KG1 (cell line): Measurements from ENCODE around the gene HMX1.

Experiments used
- DNase-seq: peaks from one replicate; lab custom pipeline; 2025; lab: John Stamatoyannopoulos, UW

HMX1 gene

DNA sequence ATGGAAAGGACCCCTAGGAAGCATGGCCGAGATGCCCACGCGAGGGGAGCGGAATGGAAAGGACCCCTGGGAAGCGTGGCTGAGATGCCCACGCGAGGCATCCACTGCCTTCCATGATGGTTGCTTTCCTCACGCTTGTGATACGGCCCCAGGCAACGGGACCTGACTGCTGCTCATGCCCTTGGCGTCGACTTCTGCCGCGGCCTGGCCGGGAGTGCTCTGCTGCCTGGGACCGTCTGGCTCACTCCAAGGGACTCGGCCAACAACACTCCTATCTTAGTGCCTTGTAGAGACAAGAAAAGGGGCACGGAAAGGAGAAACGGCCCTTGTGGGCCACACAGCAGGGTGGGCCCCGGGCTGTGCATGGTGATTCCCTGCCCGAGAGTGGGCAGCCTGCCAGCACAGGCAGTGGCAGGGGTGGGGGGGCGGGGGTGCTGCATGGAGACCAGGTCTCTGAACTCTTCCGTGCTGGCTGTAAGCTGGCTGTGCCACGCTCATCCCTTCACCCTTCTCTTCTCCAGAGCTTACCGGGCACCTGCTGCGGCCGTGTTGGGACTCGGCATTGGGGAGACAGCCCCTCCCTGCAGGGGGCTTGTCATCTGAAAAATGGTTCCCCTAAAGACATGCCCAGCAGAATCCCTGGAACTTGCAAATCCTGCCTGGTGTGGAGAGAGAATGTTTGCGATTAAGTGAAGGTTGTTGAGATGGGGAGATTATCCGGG, 38.6 kb upstream of the HMX1 start:
- no peak for DNase-seq

DNA sequence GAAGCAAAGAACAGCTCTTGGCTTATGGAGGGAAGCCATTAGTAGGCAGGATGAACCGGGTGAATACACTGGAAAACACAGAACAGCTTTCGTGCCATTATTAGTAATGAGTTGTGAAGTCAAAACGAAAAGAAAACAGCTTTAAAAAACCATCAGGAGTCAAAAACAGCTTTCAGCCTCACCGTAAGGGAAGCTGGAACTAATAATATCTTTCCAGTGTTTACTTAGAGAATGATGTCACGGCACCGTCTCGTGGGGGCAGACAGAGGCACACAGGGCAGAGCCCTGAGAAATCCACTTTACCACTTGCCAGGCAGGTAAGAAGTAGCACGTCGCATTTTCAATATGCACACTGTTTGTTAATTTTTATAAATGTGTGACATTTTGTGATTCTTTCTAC, 37.9 kb upstream of the HMX1 start:
- no peak for DNase-seq

DNA sequence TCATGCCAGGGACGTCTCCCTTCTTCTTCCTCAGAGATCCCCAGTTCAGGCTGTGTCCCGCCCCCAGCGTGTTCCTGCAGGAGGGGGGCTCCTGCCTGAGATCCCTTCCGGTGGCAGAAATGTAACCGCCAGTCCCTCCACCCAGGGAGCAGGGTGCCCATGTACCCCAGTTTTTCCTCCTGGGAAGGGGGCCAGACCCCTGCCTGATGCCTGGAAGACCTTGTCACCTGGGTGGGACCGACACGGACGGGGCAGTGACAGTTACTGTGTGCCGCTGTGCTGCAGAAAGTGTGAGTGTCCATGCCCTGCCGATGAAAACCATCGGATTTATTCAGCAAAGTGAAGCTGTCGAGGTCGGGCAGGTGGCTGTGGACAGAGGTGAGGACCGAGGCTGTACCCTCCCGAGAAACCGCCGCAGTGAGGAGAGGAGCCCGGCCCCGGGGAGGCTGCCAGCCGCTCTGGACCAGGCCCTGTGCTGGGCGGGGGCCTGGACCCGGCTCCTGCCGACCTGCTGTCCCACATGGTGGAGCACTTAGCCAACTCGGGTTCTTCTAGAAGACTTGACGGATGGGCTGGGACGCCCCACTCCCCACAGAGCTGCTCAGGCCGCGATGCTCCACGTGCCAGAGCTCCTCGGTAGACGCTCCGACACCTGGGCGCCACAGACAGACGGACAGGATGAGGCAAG, 36.7 kb upstream of the HMX1 start:
- no peak for DNase-seq

DNA sequence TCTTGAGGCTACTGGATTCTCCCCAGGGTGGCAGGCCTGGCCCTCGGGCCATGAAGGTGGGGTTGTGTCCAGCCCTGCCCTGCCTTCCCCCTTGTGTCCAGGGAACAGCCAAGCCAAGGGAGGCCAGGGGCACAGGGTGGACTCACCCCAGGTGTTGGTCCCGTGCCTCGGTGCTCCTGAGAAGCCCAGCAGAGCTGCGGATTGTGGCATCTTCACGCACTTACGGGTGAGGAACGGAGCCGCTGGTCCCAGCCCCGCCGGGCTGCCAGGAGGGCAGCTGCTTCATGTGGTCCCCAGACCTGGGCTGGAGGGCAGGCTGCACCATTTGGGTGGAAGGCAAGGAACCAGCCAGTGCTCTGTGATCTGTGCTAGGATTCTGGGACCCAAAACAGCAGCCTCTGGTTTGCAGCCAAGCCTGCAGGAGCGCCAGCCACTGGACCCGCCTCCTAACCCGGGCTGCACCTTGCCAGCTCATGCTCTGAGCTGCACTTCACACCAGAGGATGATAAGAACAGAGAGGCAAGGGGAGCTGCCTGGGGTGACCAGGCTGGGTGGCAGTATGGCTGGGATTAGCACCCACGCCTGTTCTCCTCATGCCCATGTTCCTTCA, 36.1 kb upstream of the HMX1 start:
- DNase-seq, result no peak

DNA sequence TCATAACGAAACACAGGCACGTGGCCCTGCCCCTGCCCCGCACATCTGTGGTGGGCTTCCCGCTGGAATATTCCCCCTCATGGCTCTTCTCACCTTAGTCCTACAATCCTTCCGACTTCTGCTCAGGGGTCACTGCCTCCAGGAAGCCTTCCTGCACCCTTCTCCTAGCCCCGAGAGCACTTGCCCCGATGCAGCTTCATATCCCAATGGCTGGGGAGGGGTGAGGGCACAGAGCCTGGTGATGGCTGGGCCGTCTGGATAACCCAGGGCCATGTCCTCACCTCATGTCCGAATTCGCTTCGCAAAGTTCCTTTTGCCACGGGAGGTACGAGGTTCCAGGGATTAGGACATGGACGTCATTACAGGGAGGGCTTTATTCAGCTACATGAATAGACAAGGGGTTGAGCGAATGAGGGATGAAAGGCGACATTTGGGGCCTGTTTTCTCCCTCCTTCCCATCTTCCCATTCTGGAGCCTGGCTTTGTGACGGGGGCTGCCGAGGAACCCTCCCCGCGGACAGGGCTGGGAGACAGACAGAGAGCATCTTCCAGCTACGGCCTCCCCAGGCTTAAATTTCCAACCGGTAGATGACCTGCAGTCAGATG, 35.5 kb upstream of the HMX1 start:
- DNase-seq, result no peak

DNA sequence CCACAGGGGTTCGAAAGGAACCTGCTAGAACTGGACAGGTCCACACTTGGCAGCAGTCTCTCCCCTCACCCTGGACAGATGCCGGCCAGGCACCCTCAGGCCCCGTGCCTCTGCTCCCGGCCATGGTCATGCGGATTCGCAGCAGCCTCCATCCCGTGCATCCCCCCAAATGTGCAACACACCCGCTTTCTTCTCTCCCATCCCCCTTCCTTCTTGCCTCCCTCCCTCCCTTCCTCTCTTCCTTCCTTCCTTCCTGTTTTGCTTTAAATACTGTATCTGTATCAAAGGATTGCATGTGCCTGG, 35.0 kb upstream of the HMX1 start:
- DNase-seq, result no peak

DNA sequence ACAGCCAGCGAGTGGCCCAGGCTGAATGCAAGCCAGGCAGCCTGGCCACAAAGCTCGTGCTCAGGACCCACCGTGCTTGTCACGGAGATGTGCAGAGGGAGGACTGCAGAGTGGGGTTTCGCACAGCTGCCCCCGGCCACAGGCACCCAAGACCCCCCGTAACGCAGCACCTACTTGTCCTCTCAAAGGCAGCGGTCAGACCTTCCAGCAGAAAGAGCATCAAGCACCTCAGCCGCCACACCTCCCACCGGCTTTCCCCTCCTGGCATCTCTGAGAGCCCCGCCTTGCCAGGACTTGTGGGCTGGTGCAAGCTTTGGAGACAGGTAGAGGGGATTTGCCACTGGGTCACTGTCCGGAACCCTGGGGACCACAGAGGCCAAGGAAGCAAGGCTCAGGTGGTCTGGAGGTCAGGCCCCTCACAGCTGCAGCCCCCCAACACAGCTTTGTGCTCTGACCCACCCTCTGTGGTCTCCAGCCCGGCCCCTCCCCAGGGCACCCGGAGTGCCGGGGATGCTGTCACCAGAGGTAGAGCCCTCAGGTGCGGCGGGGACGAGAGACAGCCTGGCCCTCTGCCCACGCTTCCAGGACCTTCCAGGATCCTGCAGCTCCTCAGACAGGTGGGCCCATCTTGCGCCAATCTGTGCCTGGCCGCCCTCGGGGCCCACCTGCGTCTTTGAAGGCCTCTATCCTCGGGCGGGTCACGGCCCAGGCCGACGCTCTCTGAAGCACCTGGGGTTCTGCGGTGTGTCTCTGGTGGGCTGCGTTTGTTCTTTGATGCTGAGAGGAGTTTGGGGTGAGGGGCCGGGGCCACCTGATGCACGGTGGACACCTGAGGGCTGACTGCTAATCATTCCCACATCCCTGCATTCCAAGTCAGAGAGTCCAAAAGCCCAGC, 34.4 kb upstream of the HMX1 start:
- no peak for DNase-seq

DNA sequence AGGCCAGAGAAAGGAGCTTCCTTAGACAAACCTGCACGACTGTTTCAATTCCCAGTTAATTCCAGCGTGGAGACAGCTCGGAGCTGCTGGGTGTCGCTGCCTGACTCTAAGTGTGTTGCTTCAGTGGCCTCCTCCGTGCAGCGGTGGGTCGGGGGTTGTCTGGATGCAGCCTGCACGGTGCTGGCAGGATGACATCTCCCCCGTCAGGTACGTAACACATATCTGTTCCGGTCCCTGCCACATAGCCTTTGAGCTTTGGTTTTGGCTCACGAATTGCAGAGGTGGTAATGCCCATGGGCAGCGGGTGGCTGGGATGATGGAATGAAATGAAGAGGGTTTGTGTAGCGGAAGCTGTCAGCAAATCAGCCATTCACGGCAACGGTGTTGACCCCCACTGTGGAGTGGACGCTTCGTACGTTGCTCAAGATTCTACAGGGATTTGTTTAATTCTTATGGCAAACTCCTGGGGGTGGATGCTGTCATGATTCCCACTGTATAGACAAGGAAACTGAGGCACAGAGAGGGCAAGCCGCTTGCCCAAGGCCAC, 33.7 kb upstream of the HMX1 start:
- DNase-seq, result no peak

DNA sequence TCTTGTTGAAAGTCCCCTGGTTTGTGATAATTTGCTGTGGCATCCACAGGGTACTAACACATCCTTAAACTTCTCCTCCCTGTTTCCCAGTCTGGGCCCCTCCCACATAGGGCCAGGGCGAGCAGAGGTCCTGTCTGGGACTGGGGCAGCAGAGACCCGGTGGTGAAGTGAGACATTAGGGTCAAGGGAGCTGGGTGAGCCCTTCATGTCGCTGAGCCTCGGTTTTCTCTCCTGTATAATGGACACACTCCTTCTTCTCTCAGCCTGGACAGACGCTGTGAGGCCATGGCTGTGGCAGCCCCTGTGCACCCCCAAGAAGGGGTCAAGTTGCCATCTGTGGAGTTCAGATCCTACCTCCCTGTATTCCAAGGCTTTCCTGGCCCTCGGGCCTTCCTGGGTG, 33.0 kb upstream of the HMX1 start:
- DNase-seq, result no peak

DNA sequence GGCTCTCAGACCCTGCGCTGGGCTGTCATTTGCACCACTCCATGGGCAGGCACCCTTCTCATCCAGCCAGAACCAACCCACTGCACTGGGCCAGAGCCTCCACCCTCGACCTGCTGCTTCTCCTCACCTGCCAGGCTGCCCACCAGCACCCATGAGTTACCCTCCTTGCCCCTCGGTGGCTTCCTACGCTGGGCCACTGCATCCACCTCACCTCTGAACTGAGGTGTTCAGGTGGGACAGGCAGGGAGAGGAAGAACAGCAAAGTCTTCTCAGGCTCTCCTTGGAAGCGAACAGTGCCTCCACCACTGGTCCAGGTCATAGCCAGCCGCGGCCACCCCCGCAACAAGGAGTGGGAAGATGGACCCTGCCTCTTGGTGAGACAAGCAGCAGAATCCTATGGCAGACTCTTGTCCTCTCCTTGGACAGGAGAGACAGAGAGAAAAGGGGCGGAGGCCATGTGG, 32.4 kb upstream of the HMX1 start:
- no peak for DNase-seq

DNA sequence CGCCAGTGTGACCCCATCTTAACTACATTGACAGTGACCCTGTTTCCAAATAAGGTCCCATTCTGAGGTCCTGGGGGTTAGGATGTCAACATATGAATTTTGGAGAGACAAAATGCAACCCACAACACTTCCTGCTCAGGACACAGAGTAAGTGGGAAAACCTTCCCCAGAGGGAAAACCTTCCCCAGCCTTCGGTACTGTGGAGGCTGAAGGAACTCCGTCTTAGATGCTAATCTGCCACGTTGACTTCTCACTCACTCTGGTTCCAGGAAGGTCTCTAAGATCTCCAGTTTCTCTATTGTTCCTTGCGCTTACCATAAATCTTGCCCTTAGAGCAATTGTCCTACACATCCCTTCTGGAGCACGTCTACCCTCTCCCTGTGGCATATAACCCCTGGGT, 29.7 kb upstream of the HMX1 start:
- DNase-seq, result no peak

DNA sequence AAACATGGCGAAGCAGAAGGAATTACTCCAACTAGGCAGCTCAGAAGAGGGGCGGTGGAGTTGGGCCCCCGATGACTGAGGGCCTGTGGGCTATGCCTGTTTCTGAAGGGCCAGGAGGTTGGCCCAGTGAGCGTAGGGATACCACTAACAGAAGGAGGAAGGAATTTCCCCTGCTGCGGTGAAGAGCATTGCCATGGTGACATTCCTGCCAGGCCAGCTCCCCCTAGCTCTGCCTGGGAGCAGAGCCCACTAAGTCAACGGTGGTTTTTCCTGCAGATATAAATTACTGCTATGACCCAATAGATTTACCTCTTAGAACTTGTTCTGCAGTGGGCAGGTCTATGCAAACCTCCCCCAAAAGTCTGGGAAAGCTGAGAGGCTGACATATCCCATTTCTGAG, 28.9 kb upstream of the HMX1 start:
- no peak for DNase-seq

DNA sequence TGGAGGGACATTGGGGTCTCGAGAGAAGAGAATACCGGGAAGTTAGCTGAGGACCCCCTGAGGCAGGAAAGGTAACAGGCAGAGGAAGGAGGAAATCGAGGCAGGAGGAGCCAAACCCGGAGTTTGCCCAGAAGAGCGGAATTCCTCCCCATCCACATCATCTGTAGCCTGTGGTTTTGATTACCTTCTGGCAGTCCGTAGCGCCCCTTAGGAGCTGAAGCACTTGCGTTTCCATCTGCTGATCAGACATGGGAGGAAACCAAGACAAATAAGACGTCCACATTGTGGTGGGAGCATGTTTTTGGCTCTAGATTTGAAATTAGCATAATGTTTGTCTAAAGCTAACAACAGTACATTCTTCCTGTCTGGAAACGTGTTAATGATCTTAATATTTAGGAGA, 26.8 kb upstream of the HMX1 start:
- no peak for DNase-seq

DNA sequence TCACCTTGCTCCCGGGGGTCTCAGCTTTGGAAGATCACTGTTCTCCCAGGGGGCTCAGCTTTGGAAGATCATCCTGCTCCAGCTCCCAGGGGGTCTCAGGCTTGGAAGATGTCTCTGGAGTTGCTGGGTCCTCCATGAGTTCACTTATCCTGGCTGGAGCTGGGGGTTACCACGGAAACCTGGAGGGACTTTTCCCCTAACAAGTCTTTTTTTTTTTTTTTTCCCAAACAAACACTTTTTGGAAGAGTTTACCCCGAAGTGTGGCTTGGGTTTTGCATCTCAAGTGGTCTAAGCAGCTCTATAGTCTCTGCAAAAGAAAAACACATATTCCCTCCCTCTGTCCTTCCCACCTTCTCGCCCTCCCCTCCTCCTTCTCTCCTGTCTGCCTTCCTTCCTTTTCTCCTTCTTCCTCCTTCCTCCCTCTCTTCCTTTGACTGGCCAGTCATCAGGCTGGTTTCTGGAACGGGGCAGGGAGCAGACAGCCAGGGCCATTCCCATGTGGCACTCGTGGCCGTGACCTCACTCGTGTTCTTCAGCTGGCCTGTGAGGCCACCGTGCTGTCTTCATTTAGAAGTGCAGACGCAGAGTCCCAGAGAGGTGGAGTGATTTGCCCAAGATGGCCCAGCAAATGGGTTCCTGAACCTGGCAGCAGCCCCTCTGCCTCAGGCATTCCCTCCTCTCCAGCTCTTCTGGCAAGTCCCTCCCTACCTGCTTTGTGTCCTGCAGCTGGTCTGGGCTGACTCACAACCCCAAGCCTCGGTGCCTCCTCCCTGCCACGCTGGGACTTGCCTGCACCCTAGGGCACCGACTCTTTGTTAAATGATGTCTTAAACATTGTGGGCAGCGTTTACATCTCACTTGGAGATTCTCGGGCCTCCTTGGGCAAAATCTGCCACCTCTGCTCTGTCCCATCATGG, 25.9 kb upstream of the HMX1 start:
- no peak for DNase-seq

DNA sequence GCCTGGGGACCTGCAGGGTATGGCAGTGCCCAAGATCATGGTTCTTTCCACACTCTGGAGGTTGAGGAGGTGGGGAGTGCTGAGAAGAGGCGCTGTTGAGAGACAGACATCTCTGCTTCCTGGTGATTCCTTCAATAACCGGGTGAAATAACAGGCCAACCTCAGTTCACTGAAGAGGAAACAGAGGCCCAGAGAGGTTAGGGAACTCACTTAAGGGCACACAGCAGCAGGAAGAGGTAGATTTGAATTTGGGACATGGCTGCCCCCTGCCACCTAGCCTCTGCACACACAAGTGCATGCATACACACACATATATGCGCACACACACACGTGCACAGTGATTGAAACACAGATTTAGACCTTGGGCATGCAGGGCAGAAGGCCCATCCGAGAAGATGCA, 24.9 kb upstream of the HMX1 start:
- DNase-seq, result no peak

DNA sequence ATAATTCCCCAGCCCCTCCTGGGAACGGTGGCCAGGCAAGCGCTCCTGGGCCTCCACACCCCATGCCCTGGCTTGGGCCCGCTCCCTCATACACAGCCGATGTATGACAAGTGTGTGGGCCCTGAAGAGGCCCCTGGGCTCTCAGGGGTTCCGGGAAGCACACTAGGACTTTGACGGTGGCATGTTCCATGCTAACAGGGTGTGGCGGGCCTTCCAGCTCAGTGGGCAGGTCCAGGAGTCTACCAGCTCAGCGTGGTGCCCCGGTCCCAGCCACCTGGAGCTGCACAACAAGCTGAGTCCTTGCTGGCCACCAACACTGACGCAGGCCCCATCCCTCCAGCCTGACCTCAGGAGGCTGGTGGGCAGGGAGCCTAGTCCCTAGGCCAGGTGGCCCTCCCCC, 24.4 kb upstream of the HMX1 start:
- no peak for DNase-seq

DNA sequence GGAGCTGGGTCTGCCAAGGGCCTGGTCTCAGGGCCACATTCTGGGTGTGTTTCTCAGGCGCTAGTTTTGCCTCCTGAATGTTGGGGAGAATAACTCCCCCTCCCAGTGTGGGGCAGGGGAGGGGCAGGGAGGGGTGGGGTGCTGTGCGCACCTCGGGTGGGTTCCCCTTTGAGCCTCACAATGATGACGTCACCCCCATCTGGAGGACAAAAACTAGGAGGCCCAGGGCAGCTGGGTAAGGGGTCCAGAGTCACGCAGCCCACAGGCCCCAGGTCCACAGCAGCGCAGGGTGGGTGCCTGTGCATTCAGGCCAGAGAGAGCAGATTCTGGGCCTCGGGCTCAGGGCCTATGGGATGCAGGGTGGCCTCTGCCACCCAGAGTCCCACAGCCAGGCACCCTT, 23.7 kb upstream of the HMX1 start:
- no peak for DNase-seq

DNA sequence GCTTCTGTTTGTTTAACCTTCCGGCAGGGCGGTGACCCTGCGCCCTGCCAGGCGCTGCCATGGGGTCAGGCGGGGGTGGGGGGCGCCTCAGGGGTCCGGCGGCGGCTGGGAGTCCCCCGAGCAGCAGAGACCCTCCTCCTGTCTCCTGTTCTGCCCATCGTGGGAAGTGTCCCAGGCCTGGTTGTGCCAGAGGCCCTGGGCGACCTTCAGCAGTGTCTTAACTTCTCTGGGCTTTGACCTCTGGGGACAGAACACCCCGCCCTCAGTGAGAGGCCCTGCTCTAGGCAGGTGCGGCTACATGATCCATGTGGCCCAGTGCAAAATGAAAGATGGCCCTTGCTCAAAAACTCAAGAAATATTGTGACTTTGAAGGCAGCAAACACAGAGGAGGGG, 22.8 kb upstream of the HMX1 start:
- no peak for DNase-seq

DNA sequence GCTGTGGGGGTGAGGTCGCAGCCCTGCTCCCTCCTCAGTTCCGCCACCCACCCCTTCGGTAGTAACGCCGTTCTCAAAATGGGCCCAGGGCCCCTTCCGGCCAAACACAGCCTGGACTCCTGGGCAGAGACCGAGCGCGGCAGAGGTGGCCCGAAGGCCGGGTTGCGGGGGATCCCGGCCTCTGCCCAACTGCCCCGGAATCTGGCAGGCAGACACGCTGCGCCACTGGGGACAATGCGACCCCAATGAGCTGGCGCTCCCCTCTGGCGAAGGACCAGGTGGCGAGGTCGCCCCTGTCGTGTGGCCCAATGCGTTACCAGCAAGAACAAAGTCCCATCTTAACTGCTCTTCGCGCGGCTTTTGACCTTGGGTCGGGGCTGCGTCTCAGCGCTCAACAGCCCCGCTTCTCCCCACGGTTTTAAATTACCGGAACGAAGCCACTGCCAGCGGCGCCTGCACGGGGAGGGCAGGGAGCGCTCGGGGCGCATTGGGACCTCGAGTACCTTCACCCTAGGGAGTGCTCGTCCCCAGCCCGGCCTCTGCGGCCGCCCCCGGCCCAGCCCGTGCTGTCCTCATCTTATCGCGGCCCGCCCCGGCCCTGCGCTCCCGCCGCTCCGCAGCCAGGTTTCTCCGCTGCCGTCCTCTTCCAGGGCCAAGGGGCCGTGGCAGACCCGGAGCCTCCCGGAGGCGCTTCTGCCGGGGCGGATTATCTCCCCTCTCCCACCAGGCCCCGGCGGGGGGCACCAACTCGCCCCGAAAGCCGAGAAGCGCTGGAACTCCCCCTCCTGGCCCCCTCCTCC, 22.2 kb upstream of the HMX1 start:
- DNase-seq, result no peak

DNA sequence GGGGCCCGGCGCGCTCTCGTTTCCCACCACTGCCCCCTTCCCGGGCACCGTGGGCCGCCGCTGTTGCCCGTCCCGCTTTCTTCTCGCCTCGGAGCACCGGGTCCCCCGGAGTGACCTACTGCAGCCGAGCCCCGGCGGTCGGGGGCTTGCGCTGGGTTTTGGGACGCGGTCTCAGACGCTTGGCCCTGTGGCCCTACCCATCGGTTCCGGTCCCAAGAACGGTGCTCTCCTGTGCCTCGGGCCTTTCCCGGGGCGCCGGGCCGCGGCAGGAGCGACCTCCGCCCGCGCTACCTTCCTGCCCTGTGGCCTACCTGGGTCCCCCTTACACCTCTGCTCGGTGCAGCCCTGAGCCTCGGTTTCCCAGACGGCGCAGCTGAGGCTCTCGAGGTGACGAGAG, 21.6 kb upstream of the HMX1 start:
- DNase-seq, result no peak
